Adrenal gland (tissue), 12 donors: ENCODE measurements around the gene HIBADH. TPM values are rescaled to one million over a fixed set of nuclear protein-coding genes. Genes with fewer than 3 reads are reported as not detected.

Experiments used
- DNase-seq, 7 donors: peaks; one replicate each; pipeline ENCODE4 v3.0.0-alpha.2; 2019 to 2020
- H3K27ac ChIP-seq, 5 donors: fragments of 200-600 bp; sonication (generic) in 4 of 5; 1 replicate in 3 of 5; 2 replicates in 2 of 5; pipeline versions ENCODE4 v1.5.1 to v1.8.0; 2016 to 2020; ENCODE audit warnings: mild to moderate bottlenecking in 1 of 5
- H3K27me3 ChIP-seq: fragments of 200-600 bp; 2 replicates; pipeline ENCODE4 v1.8.0; 2021
- H3K36me3 ChIP-seq, 2 donors: fragments of 200-600 bp; replicated peaks in 1 of 2; 1 replicate in 1 of 2; 2 replicates in 1 of 2; pipeline versions ENCODE4 v1.5.1 to v1.8.0; 2018 to 2022
- H3K4me1 ChIP-seq, 2 donors: fragments of 200-600 bp; replicated peaks in 1 of 2; 1 replicate in 1 of 2; 2 replicates in 1 of 2; pipeline versions ENCODE4 v1.5.1 to v1.8.0; 2018 to 2021
- H3K4me3 ChIP-seq, 4 donors: fragments of 200-600 bp; sonication (generic) in 3 of 4; one replicate each; pipeline ENCODE4 v1.5.1; 2016 to 2018
- H3K9me3 ChIP-seq, 3 donors: fragments of 200-600 bp; sonication (generic) in 1 of 3; replicated peaks in 1 of 3; 1 replicate in 2 of 3; 2 replicates in 1 of 3; pipeline versions ENCODE4 v1.5.1 to v1.8.0; 2016 to 2021
- CTCF ChIP-seq, 6 experiments: fragments of 450-650 bp in 4 of 6; fragments of 200-600 bp in 2 of 6; sonication (generic) in 1 of 6; IDR thresholded peaks; 1 replicate in 5 of 6; 2 replicates in 1 of 6; pipeline versions ENCODE4 v1.5.1 to v1.8.0; 2016 to 2021; ENCODE audit warnings: antibody characterized with exemption in 6 of 6, mild to moderate bottlenecking in 2 of 6, moderate library complexity in 1 of 6
- POLR2A ChIP-seq, 2 donors: fragments of 450-650 bp; IDR thresholded peaks; one replicate each; pipeline ENCODE4 v1.6.1; 2017; ENCODE audit warnings: antibody characterized with exemption in 2 of 2, mild to moderate bottlenecking in 2 of 2, moderate library complexity in 1 of 2
- WGBS, 4 donors: extraction: QIAGEN DNeasy Blood & Tissue Kit in 2 of 4; methylation state at CpG; one replicate each; pipeline versions ENCODE4 v1.1.5 to v1.1.7; 2013 to 2017; 5-methylcytosine and 5-hydroxymethylcytosine counted together
- intact Hi-C, 2 donors: fragments of 100-400 bp; cut with DNase I; formaldehyde crosslinking; loops; one replicate each; pipeline versions ENCODE4 v1.14.1 to v1.15.0; 2022 to 2023
- polyA plus RNA-seq, 3 donors: library from polyadenylated mRNA; stranded (reverse); fragments of 200-250 nt in 2 of 3; fragments of 350-450 nt in 1 of 3; fragmentation: Illumina TruSeq in 1 of 3; extraction: RNeasy Lipid Tissue Mini Kit (QIAGEN cat#74804) in 1 of 3; gene quantifications; one replicate each; pipeline ENCODE4 v1.2.3, GENCODE V29; 2013 to 2014
- total RNA-seq, 9 donors: library from RNA; depleted of rRNA in 4 of 9; stranded (reverse); fragments of >200 nt in 4 of 9; fragments of 120-200 nt in 1 of 9; fragmentation: NEBNext Ultra II Directional in 1 of 9; extraction: Animal tissue kit (Norgen Biotek cat#: 25700) in 1 of 9; gene quantifications; one replicate each; pipeline versions ENCODE4 v1.1.0 to v1.2.4, GENCODE V29; 2013 to 2023
- donor health status: healthy with polysubstance abuse.
- donor health status: Bipolar disorder and iron deficiency.
- donor health status: DM: yes; HTN: yes; CAD: no.
- donor health status: DM: no; HTN: no; CAD: no.
- donor health status: DM: no; HTN: no; CAD: no.
- donor health status: DM: yes; HTN: yes; CAD: no.

HIBADH gene
- total and polyA plus RNA-seq, 12 donors = 42.9 to 227 (median 130) TPM

GRCh38 chr7:27484451-27484850, 178.2 kb downstream of the HIBADH start:
- Histone ChIP-seq H3K4me3 (no peak overlapping the region), H3K9me3 (no peaks in the 10 kb centered on the region), H3K27ac (no peak overlapping the region), H3K27me3 (no peaks in the 10 kb centered on the region), H3K36me3 (no peaks in the 10 kb centered on the region), H3K4me1 (no peaks in the 10 kb centered on the region)
- TF ChIP-seq CTCF (IDR thresholded peaks at IDR 0.05) (no peak), POLR2A (IDR thresholded peaks at IDR 0.05) (no peak)
- DNase-seq = no peak
- WGBS, 4 donors = 79 to 84% (median 82%) methylated on average over 2 of the region's 2 CpGs
- intact Hi-C loops = no loop called here

GRCh38 chr7:27482219-27482618, 180.5 kb downstream of the HIBADH start:
- Histone ChIP-seq H3K36me3 (no peaks in the 10 kb centered on the region), H3K27ac (no peak overlapping the region), H3K27me3 (no peaks in the 10 kb centered on the region), H3K4me3 (no peak overlapping the region), H3K4me1 (no peaks in the 10 kb centered on the region), H3K9me3 (no peaks in the 10 kb centered on the region)
- DNase-seq = no peak
- intact Hi-C loops = no loop called here
- WGBS, 4 donors = 72 to 95% (median 85%) methylated on average over 1 of the region's 1 CpG
- TF ChIP-seq POLR2A (IDR thresholded peaks at IDR 0.05) = no peak
- no peak for TF ChIP-seq CTCF (IDR thresholded peaks at IDR 0.05)

- DNase-seq = no peak
- Histone ChIP-seq H3K36me3 (no peaks in the 10 kb centered on the region), H3K4me3 (no peak overlapping the region), H3K27ac (no peak overlapping the region), H3K27me3 (no peaks in the 10 kb centered on the region), H3K4me1 (no peaks in the 10 kb centered on the region), H3K9me3 (no peaks in the 10 kb centered on the region)
- TF ChIP-seq CTCF (IDR thresholded peaks at IDR 0.05) (no peak), POLR2A (IDR thresholded peaks at IDR 0.05) (no peak)
- intact Hi-C loops = no loop called here
These were observed 184.1 kb downstream of the HIBADH start for GRCh38 chr7:27478556-27478955.

GRCh38 chr7:27478084-27478483, 184.6 kb downstream of the HIBADH start:
- Histone ChIP-seq H3K4me1 (no peaks in the 10 kb centered on the region), H3K27ac (no peak overlapping the region), H3K36me3 (no peaks in the 10 kb centered on the region), H3K4me3 (no peak overlapping the region), H3K27me3 (no peaks in the 10 kb centered on the region), H3K9me3 (no peaks in the 10 kb centered on the region)
- 36 to 57% (median 42%) methylated on average over 1 of the region's 1 CpG for WGBS, 4 donors
- DNase-seq = no peak
- intact Hi-C loops = no loop called here
- no peak for TF ChIP-seq POLR2A (IDR thresholded peaks at IDR 0.05)
- TF ChIP-seq CTCF (IDR thresholded peaks at IDR 0.05) = no peak
